HG03196 (cell line): ENCODE results near the gene GHR.
"Not testable (repeated sequence)": the region's sequence is repeated elsewhere in the genome, so short reads cannot be mapped to it uniquely, and the experiment has no call there.

Source experiments
- ATAC-seq: cut with Tn5 transposase; IDR thresholded peaks from one replicate; pipeline ENCODE4 v1.9.1; 2021; ENCODE audit not compliant: unreplicated experiment

Gene GHR

GRCh38 chr5:42638972-42639371 is 215.7 kb downstream of the GHR start:
- no peak for ATAC-seq

GRCh38 chr5:42640835-42641234 is 217.6 kb downstream of the GHR start:
- no peak for ATAC-seq

GRCh38 chr5:42641336-42642005 is 218.2 kb downstream of the GHR start:
- no peak for ATAC-seq

GRCh38 chr5:42642006-42642405 is 218.8 kb downstream of the GHR start:
- no peak for ATAC-seq

GRCh38 chr5:42643360-42643759 is 220.1 kb downstream of the GHR start:
- ATAC-seq, result no peak

GRCh38 chr5:42645138-42645537 is 221.9 kb downstream of the GHR start:
- no peak for ATAC-seq

- ATAC-seq, result no peak
These were observed 224.8 kb downstream of the GHR start for GRCh38 chr5:42648036-42648435.

GRCh38 chr5:42648915-42649314 is 225.7 kb downstream of the GHR start:
- ATAC-seq, result no peak

- ATAC-seq, result no peak
These were observed 226.8 kb downstream of the GHR start for GRCh38 chr5:42650084-42650483.

- no peak for ATAC-seq
These were observed 230.5 kb downstream of the GHR start for GRCh38 chr5:42653705-42654104.

- no peak for ATAC-seq
These were observed 231.4 kb downstream of the GHR start for GRCh38 chr5:42654645-42655044.

GRCh38 chr5:42655982-42656650 is 232.9 kb downstream of the GHR start:
- no peak for ATAC-seq

- no peak for ATAC-seq
These were observed 233.4 kb downstream of the GHR start for GRCh38 chr5:42656651-42657015.

- not testable (repeated sequence) for ATAC-seq
These were observed 236.6 kb downstream of the GHR start for GRCh38 chr5:42659869-42660268.

- ATAC-seq, result no peak
These were observed 242.6 kb downstream of the GHR start for GRCh38 chr5:42665857-42666256.

GRCh38 chr5:42666869-42667268 is 243.6 kb downstream of the GHR start:
- no peak for ATAC-seq

- ATAC-seq, result no peak
These were observed 245.0 kb downstream of the GHR start for GRCh38 chr5:42668254-42668653.

GRCh38 chr5:42672925-42673324 is 249.7 kb downstream of the GHR start:
- no peak for ATAC-seq

GRCh38 chr5:42675602-42676001 is 252.4 kb downstream of the GHR start:
- ATAC-seq, result no peak

GRCh38 chr5:42676362-42676761 is 253.1 kb downstream of the GHR start:
- no peak for ATAC-seq

- no peak for ATAC-seq
These were observed 254.1 kb downstream of the GHR start for GRCh38 chr5:42677156-42677842.

- no peak for ATAC-seq
These were observed 256.8 kb downstream of the GHR start for GRCh38 chr5:42680046-42680445.
